Tongue (tissue), 2 donors: Measurements from ENCODE around the gene TMEM52. TPM values are rescaled to one million over a fixed set of nuclear protein-coding genes. Genes with fewer than 3 reads are reported as not detected.
A peak's percentile ranks its signal among the peaks of the same experiment; 100 is the strongest.
"Not testable (repeated sequence)": the region's sequence is repeated elsewhere in the genome, so short reads cannot be mapped to it uniquely, and the experiment has no call there.

Source experiments
- DNase-seq: peaks from one replicate; pipeline ENCODE4 v3.0.0-alpha.2; 2015
- total RNA-seq: library from RNA; depleted of rRNA; stranded (reverse); fragments of >200 nt; gene quantifications from one replicate; pipeline ENCODE4 v1.2.3, GENCODE V29; 2014

The TMEM52 gene
- total RNA-seq, 1 donor from 2014 or later: 25.6 TPM

DNA sequence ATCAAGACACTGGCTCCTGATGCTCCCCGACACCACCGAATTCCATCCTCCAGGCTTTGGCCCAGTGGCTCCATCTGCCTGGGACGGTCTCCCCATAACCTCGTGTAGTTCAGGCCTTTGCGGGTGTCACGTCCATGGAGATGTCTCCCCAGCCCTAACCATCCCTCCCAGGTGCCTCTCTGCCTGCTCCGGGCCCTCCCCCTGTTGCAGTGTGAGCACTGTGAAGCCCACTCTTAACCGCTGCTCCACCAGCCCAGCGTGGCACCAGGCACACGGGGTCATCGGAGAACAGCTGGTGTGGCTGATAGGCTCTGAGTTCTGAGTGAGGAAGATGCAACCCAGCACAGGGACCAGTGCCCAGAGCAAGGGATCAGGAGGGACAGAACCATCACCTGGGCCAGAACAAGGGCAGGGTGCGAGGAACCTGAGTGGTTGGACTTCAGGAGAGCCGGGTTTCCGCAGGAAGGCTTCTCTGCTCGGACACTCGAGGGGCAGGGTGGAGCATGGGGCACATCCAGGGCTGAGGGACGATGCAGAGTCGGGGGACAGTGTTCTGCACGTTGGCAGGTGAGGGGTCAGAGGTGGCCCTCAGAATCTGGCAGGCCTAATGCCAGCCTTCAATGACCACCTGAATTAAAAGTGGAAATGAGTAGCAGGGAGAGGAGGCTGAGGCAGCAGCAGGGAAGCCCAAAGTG is 25.6 kb downstream of the TMEM52 start:
- no peak for DNase-seq

DNA sequence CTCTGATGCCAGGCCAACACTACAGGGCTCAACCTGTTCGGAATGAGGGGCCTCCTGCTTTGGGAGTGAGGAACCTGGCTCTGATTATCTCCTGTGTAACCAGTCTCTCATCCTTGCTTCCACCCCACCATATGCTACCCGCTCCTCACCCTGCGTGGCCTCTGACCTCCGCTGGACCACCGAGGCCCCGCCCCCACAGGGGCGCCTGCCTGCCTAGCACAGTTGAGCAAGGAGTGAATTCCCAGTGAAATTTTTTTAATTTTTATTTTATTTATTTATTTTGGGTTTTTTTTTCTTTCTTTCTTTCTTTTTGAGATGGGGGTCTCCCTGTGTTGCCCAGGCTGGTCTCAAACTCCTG is 26.3 kb downstream of the TMEM52 start:
- no peak for DNase-seq

DNA sequence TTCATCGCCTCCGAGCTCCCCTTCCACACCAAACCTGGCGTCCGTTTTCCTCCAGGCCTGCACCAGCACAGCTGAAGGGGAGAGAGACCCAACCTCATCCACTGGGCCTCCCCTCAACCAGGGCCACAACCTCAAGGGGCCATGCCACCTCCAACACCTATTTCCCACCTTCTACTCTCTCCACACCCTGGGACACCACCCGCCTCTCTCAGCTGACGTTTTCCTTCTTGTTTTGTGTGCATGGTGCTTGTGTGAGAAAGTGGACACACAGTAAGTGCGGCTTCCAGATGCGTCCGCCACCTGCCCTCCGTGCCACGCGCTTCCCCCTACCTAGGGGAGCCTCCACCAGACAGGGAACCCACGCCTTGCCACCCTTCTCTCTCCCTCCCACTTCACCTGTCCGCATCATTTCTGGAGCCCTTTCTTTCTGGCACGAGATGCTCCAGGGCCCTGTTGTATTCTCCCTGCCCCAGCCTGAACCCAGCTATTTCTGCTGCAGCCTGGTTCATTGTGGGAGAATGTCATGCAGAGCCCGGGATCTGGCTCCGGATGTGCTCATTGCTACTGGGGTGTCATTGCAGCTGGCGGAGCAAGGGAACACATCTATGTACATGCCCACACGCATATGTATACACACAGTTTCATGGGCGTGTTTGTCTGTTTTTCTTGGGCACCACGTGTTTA is 26.9 kb downstream of the TMEM52 start:
- no peak for DNase-seq

DNA sequence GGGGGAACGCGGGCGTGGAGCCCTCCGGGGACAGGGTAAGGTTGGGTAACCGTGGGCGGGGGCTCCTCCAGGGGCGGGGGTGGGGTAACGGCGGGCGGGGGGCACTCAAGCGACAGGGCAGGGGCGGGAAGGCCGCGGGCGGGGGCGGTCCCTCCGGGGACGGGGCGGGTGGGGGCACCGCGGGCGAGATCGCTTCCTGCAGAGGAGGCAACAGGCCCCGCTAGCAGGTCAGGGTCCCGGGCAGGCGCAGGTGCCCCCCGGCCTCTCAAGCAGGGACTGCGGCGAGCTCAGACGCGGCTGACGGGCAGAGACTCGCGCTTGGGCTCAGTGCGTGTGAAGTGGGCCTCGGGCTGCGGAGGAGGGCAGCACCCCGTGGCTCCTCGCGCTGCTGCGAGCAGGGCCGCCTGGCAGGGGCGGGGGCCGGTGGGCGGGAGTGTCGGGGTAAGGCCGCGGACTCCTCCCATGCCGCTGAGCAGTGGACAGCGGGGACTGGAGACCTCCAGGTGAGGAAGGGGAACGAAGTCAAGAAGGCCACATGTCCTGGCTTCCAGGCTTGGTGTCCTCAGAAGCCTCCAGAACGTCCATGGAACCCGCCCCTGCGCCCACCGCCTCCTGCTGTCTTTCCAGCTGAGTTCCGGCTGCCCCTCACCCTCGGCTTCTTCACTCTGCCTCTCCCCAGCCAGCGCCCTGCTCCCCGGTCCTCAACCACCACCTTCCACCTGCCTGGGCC is 27.6 kb downstream of the TMEM52 start:
- DNase-seq: peak; percentile 80

DNA sequence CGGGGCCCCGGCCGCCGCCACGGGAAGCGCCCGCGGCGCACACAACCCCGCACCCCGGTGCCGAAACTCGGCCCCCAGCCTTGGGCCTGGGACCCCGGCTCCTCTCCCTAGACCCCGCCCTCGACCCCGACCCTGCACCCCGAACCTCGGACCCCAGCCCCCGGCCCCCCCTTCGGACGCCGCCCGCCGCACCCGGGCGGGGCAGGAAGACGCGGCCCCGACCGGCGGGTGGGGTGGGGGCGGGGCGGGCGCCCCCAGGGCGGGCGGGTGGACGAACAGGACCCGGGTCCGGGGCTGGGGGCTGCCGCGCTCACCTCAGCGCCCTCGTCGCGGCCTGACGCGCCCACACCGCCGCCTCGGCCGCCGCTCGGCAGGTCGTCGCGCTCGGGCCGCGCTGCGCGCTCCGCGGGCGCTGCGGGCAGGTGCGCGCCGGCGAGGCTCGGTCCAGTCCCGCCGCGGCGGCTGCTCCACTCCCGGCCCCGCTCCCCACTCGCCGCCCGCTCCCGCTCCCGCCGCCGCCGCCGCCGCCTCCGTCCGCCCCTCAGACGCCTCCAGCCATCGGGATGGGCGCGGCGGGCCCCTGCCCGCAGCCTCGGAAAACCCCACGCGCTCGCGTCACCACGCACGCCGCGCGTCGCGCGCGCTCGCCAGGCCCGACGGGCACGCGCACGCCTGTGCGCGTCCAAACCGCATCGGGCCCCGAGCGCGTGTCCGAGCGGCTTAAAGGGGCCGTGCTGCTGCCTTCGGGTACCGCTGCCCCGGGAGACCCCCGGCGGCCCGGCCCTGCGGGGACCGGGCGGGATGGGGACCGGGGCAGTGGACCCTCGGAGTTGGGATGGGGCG is 28.4 kb downstream of the TMEM52 start, which contains the start of gene GNB1:
Gene GNB1 (minus strand): TSS at position 582 of the 843 bp plus-strand sequence. CDS start 65,634 bp downstream, outside the sequence.
- peak; percentile 96 for DNase-seq

DNA sequence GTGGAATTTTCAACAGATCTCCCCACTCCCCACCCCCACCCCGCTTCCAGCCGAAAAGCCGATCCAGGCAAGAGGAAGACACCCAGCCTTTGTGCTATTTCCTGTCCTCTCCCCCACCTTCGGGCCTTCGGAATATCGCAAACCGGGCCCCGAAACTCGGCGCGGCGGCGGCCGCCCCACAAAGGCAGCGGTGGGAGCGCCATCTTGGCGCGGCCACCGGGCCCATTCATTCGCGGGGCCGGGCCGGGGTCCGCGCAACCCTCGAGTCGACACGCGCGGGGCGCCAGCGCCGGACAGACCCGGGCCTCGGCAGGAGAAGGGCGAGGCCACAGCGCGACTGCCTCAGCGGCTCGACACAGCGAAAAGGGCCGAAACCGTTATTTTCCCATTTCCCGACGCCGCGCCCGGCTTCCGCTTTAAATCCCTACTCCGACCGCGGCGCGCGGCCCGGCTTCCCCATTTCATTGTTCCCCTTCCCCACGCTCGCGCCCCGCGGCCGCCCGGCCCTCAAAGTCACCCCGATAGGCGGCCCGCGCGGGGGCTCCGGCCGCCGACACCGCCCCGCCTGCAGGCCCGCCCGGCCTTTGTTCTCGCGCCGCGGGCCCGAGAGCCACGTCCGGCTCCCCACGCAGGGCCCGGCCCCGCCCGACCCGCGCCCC is 29.1 kb downstream of the TMEM52 start:
- peak; percentile 46 for DNase-seq

DNA sequence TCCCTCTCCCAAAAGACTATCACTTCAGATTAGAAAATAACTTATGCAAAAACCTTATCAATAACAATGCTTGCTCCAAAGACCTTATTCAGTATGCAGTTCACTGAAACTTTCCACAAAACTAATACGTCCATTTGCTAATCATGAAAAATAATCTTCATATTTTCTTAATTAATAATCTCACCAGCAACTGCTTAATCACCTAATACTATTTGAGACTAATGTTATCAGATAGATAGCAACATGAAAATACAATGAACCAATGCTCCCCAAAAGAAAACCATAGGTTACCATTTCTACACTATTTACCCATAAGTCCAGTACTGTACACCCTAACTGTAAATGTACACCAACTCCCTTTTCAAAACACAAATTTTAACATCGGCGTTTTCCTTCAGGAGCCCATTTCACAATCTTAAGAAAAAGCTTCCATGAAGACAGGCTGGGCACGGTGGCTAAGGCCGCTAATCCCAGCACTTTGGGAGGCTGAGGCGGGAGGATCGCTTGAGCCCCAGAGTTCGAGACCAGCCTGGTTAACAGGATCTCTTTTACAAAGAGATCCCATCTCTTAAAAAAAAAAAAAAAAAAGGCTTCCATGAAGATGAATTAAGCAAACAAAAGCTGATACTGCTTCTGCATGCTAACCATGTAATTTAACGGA is 29.9 kb downstream of the TMEM52 start:
- no peak for DNase-seq

DNA sequence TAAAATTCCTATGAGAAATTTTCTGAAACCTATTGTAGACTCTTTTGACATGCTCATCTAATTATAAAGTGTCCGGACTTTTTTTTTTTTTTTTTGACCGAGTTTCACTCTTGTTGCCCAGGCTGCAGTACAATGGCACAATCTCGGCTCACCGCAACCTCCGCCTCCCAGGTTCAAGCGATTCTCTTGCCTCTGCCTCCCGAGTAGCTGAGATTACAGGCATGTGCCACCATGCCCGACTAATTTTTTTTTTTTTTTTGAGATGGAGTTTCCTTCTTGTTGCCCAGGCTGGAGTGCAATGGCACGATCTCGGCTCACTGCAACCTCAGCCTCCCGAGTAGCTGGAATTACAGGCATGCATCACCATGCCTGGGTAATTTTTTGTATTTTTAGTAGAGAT is 35.2 kb downstream of the TMEM52 start:
- DNase-seq: not testable (repeated sequence)

DNA sequence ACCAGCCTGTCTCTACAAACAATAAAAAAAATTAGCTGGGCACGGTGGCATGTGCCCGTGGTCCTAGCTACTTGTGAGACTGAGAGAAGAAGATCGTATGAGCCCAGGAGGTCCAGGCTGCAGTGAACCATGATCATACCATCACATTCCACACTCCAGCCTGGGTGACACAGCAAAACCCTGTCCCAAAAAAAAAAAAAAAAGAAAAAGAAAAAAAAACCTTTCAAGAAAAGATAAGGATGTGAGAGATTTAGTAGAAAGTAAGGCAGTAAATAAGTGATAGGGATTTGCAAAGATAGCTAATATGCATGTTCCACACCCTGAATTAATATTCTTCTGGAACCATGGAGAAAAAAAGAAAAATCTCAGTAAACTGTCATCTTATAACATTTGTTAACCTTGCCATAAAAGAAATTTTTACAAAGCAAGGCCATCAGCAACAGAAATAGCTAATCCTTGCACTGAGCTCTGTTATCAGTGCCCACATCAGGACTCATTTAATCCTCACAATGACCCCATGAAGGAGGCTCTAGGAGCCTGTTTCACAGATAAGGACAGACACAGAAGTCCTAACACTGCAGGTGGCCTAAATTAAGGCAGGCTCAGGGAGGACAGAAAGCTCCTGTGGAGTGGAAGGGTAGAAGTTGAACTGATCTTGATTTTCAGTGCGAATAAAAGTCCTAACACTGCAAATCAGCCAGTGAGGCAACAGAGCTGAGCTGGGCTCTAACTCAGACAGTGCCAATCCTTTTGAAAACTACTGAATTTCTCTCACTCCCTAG is 35.8 kb downstream of the TMEM52 start:
- no peak for DNase-seq

DNA sequence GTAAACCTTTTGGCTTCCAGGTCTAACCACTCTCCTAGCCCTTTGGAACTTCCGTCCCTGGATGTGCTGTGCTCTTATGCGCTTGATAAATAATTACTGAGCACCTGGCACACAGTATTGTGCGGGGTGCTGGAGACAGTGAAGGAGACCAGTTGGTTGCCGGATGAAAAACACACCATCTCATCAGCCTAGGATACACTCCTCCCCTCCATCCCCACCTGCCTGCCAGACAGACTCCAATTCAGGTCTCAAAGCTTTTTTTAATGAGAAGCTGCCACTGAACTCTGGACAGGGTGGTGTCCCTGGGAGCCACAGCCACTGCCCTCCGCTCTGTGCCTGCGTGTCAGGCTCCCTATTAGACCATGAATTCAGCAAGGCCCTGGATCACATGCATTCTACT is 37.4 kb downstream of the TMEM52 start:
- DNase-seq: no peak

DNA sequence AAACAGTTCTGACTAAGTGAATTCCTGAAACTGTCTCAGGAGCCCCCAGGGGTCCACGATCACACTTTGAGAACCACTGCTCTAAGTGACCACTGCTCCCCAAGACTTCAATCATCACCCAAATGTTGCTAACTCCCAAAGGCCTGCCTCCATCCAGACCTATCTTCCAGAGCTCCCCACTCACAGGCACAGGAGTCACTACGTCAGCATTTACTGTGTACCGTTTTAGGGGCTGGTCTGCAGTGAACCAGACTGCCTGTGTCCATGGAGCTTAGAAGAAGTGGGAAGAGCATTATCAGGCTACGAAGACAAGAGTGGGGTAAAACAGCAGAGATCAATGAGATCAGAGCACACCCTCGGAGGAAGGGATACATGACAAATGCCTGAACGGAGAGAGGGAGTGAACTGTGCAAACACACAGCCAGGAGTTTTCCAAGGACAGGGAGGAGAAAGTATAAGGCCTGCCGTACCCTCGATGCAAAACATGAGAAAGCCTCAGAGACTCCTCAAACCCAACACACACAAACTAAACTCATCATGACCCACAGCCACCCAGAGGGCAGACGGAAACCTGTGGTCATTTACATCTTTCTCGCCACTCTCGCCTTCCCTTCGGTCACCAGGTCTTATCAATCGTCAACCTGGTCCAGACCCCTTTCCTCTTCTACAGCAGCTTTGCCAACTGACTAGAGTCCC is 38.3 kb downstream of the TMEM52 start:
- no peak for DNase-seq

DNA sequence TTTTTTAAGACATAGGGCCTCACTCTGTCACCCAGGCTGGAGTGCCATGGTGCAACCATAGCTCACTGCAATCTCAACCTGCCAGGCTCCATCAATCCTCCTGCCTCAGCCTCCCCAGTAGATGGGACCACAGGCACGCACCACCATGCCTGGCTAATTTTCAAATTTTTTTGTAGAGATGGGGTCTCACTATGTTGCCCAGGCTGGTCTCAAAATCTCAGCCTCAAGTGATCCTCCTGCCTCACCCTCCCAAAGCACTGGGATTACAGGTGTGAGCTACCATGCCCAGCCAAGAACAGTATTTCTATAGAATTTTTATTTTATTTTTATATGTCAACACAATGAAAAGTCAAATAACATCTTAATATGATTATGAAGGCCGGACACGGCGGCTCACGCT is 39.1 kb downstream of the TMEM52 start:
- DNase-seq: no peak

DNA sequence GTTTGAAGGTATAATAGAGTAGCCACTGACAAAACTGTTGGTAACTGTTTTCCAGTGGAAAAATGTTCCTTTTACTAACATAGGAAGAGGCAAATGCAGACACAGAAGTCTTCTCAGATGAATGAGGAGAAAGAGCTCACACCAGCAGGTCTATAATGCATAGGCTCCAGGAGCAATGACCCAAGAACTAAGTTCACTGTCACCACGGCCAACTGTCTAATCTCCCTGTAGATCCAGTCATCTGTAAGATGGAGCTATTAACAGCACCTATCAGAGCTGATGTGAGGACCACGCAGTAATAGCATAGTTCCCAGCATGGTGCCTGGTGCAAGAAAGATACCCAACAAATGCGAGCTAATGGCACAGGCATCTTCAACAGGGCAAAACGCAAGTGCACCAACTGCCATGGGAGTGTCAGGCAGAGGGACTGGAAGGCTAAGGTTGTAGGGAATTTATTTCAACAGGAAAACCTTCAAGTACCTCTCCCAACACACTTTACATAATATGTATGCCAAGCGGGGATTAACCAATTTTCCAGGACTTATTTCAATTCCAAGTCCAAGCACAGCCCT is 41.1 kb downstream of the TMEM52 start:
- DNase-seq: no peak

DNA sequence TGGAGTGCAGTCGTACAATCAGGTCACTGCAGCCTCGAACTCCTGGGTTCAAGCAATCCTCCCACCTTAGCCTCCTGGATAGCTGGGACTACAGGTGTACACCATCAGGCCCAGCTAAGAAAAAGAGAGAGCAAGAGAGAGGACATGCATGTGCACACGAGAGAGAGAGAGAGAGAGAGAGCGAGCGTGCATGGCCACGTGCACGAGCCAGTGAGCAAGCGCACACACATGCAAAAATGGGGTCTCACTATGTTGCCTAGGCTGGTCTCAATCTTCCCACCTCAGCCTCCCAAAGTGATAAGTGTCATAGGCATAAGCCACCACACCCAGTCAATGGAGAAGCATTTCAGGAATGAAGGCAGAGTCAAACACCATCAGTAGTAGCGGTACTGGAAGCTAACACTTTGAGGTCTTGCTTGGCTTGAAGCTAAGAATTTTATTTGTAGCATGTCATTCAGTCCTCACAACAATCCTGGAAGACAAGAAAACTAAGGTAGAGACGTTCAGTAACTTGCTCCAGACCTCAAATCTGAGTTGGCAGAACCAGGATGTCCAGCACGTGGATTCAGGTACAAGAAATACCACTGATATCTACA is 42.6 kb downstream of the TMEM52 start:
- DNase-seq: no peak

DNA sequence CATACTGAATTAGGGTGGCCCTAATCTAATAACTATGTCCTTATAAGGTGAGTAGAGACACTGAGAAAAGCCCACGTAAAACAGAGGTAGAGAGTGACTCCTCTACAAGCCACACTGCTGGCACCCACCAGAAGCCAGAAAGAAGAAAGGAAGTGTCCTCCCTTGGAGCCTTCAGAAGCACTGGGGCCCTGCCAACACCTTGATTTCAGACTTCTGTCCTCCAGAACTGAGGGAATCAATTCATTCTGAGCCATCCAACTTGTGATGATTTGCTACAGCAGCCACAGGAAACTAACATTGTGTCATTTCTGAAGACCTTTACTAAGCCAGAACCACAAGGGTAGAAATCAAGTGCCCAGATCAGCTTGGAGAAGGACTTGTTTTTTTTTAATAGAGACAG is 43.1 kb downstream of the TMEM52 start:
- DNase-seq: no peak

DNA sequence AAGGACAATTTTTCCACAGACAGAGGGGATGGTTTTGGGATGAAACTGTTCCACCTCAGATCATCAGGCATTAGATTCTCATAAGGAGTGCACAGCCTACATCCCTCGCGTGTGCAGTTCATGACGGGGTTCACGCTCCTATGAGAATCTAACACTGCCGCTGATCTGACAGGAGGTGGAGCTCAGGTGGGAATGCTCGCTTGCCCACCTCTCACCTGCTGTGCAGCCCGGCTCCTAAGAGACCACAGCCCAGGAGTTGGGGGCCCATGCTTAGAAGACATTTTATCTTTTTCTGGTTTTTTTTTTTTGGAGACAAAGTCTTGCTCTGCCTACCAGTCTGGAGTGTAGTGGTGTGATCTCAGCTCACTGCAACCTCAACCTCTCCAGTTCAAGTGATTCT is 44.2 kb downstream of the TMEM52 start:
- no peak for DNase-seq

DNA sequence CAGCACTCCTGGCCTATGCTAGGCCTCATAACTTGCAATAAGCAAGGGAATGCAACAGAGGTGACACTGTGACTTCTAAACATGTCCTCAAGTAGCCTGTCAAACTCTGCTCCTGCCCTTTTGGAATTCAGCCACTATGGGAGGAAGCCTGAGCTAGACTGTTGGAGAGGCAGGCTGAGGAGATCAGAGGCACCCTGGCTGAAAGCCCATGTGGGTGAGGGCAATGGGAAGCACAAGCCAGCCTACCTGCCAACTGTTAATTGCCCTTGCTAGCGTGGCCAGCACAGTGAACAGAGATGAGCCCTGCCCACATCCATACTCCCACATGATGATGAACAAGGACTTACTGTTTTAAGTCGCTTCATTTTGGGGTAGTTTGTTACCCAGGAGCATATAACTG is 45.9 kb downstream of the TMEM52 start:
- no peak for DNase-seq

DNA sequence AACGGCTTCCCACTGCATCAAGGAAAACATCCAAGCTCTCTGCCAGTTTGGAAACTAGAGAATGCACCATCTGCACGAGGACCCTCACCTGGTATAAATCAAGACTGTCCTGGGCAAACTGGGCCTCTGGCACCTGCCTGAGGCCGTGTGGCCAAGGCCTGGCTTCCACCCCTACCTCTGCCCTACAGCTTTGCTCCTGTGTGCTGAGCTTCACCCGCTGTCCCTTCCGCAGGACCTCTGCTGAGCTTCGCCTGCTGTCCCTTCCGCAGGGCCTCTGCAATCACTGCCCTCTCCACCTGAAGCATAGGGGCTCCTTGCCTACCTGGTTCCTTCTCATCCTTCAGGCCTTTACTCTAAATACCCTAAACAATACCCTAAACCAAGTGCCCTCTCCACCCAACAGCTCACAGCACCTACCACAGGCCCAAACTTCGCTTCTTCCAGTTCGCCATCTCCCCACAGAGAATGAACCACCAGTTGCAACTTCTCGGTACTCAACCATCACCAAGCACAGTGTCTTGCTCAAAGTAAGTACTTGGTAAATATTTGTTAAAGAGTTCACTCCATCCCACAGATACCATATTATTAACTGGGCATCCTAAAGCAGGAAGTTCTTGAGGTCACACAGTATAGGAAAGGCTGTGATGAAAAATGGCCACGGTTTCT is 46.6 kb downstream of the TMEM52 start:
- no peak for DNase-seq

DNA sequence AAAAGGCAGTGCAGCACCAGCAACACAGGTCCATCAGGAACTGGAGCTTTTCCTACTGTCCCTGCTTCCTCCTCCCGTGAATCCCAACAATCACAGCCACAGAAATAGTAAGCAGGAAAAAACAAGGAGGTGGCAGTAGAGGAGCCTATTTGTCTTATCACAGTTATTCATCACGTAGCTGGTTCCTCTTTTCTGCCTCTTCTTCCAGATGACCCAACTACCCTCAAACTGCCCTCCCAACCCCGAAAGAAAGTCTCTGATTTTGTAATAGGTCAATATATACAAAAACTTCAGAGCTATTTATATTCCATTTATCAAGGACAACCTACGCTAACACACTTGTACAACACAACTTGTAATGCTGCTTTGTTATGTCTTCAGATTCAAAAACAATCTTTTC is 49.6 kb downstream of the TMEM52 start:
- DNase-seq: no peak
